Left renal cortex interstitium (tissue), 4 donors: ENCODE results near the gene HPS1. TPM values are rescaled to one million over a fixed set of nuclear protein-coding genes. Genes with fewer than 3 reads are reported as not detected.

ENCODE experiments used
- DNase-seq, 4 donors: peaks; one replicate each; pipeline ENCODE4 v3.0.0-alpha.2; 2013; ENCODE audit warnings: low read depth in 4 of 4, low spot score in 2 of 4, missing footprints in 1 of 4
- polyA plus RNA-seq, 4 donors: library from polyadenylated mRNA; unstranded; fragments of 120-200 nt; gene quantifications; one replicate each; pipeline ENCODE4 v1.2.1, GENCODE V29; 2013; ENCODE audit not compliant: insufficient read length in 4 of 4

The HPS1 gene
- polyA plus RNA-seq, 4 donors: 29.3 to 46.9 (median 36.3) TPM

GRCh38 chr10:98373260-98374040 is 73.3 kb downstream of the HPS1 start:
- no peak for DNase-seq

GRCh38 chr10:98370831-98371820 is 75.6 kb downstream of the HPS1 start:
- no peak for DNase-seq

- no peak for DNase-seq
Observed at GRCh38 chr10:98369801-98370200, 76.9 kb downstream of the HPS1 start.

GRCh38 chr10:98368644-98369043 is 78.1 kb downstream of the HPS1 start:
- DNase-seq: no peak

- DNase-seq: no peak
Observed at GRCh38 chr10:98367604-98368451, 78.9 kb downstream of the HPS1 start.

Other genes starting within 250 kb of the HPS1 start
- gene LOXL4, start 178.7 kb downstream of the HPS1 start, polyA plus RNA-seq: 1 to 10 TPM; 3.4 to 4.9 (median 4.5) TPM
- 10 to 100 TPM; 13.1 to 39.6 (median 22.8) TPM for gene PYROXD2, start 31.8 kb downstream of the HPS1 start, polyA plus RNA-seq